ENCODE measurements around the gene YIF1A. TPM values are rescaled to one million over a fixed set of nuclear protein-coding genes. Genes with fewer than 3 reads are reported as not detected.
"Not testable (repeated sequence)": the region's sequence is repeated elsewhere in the genome, so short reads cannot be mapped to it uniquely, and the experiment has no call there.

The YIF1A gene
- total RNA-seq, 1 donor from 2014 or later, result 53.5 TPM

DNA sequence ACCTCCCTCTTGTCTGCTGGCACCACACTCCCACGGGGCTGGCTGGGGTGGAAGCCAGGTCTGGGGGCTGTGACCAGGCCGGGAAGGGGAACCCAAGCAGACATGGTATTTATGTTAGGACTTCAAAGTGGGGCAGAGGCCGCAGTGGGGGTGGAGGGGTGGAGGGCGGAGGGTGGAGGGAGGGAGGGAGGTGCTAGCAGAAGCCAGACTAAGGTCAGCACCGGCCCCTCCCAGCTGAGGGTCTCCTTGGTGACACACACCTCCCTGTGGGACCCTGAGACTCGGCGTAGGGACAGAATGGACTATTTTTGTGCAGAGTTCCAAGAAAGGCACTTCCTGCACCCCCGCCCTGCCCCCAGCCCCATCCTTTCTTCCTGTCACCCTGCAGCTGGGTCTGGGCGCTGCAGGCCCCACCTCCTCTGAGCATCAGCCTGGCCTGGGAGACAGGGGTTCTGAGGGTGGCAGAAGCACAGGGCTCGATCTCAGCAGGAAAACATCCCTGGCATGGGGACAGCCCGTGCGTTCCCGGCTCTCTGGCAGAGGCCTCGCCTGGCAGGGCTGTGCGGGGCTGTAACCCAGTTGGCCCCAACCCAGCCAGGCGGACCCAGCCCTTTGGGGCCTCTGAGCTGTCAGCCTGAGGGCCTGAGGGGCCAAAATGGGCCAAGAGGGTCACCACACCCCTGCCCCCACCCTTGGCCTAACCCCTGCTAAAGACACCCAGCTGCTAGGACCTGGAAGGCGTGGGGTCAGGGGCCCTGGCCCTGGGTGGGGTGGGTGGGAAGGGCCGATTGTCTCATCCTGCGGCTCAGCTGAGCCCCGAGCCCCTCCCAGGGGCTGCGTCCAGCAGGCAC lies 37.5 kb upstream of the YIF1A start:
- DNase-seq, result peak; percentile 33

DNA sequence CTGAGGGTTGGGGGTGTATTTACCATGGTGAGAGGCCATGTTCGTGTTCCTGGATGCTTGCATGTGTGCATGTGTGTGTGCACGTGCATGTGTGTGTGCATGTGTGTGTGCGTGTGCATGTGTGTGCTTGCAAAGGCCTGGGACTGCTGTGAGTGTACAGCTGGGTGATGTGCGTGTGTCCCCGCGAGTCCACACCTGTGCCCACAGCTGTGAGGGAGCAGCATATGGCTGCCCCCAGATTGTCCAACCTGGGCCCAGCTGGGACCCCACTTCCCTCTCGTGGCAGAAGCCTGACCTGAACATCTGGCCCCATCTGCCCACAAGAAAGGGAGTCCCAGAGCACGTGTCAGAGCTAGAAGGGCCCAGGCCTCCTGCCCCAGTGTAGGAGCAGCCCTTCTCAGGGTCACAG lies 36.3 kb upstream of the YIF1A start:
- no peak for DNase-seq

DNA sequence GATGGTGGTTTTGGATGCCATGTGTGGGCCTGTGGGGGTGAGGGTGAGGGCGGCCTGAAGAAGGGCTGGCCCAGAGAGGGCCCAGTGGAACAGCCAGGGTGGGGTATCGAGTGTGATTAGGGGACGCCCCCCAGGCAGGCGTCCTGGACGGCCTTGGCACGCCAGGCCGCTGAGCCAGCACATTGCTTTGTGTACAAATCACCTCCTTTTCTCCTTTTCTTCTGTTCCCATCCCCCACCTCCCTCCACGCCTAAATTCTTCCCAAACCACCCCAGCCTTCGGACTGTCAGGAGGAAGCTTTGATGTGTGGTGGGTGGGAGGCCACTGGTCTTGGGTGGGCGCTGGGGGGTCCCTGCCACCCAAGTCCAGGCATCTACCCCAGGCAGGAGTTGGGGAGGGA lies 35.7 kb upstream of the YIF1A start:
- DNase-seq, result no peak

DNA sequence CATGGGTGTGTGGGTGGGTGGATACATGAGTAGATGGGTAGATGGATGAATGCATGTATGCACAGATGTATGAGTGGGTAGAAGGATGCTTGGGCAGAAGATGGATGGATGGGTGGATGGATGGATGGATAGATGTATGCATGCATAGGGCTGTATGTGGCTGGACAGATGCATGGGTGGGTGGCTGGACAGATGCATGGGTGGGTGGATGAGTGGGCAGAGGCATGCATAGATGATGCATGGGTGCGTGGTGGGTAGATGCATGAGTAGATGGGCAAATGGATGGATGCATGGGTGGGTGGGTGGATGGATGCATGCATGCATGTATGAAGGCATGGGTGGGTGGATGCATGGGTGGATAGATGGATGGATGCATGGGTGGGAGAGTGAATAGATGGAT lies 34.7 kb upstream of the YIF1A start:
- no peak for DNase-seq

DNA sequence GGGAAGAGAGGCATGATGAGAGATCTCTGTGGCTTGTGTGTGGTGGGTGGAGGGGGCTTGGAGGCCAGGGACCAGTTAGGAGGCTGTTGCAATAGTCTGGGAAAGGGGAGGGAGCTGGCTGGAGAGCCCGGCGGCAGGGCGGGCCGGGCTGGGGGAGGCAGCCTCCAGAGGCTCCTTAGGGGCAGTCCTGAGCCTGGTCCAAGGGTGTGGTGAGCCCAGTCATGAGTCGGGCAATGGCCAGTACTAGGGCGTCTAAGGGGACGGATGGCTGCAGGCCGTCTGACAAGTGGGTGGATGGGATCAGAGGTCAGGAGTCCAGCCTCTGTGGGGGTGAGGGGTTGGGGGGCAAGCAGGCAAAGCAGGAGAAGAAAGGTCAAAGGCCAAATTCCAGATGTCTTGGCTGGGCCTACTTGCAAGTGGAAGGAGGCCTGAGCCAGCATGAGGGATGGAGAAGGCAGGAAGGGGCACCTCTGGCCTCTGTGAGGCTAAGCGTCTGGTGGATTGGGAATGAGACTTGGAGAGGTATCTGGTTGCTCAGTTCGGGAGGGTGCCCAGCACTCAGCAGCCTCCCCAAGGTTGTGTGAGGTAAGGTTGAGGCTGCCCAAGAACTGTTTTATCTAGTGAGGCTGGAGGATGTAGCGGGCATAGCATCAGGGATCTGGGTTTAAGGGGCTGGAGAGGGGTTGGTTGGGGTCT lies 33.9 kb upstream of the YIF1A start:
- DNase-seq, result no peak

DNA sequence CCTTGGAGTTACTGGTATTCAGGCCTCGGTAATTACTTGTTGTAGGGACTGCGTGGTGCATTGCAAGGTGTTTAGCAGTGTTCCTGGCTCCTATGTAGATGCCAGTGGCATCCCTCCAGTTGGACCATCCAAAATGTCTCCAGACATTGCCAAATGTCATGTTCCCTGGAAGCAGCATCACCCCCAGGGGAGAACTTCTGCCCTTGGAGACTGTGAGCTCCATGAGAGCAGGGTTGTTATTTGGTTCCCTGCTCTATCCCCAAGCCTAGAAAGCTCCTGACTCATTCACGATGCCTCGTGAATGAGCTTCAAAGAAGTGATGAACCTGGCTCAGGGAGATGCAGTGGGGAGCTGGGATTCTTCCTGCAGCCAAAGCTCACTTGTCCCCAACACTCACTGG lies 32.7 kb upstream of the YIF1A start:
- no peak for DNase-seq

DNA sequence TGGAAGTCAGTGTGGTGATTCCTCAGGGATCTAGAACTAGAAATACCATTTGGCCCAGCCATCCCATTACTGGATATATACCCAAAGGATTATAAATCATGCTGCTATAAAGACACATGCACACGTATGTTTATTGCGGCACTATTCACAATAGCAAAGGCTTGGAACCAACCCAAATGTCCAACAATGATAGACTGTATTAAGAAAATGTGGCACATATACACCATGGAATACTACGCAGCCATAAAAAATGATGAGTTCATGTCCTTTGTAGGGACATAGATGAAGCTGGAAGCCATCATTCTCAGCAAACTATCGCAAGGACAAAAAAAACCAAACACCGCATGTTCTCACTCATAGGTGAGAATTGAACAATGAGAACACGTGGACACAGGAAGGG lies 31.8 kb upstream of the YIF1A start:
- not testable (repeated sequence) for DNase-seq

DNA sequence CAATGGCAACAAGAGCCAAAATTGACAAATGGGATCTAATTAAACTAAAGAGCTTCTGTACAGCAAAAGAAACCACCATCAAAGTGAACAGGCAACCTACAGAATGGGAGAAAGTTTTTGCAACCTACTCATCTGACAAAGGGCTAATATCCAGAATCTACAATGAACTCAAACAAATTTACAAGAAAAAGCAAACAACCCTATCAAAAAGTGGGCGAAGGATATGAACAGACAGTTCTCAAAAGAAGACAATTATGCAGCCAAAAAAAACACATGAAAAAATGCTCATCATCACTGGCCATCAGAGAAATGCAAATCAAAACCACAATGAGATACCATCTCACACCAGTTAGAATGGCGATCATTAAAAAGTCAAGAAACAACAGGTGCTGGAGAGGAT lies 31.3 kb upstream of the YIF1A start:
- DNase-seq, result not testable (repeated sequence)

DNA sequence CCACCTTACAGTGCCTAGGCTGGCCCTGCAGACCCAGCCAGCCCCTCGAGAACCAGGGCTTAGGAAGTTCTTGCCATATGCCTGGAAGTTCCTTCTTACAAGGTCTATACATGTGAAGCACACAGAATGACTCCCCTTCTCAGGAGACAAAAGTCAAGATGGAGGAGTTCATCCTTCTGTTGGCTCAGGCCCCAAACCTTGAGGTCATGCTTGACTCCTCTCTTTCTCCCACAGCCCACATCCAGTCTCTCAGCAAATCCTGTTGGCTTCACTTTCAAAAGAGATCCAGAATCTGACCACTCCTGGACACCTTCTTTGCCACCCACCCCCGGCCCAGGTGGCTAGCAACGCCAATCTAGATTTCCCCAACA lies 29.6 kb upstream of the YIF1A start:
- DNase-seq, result no peak

DNA sequence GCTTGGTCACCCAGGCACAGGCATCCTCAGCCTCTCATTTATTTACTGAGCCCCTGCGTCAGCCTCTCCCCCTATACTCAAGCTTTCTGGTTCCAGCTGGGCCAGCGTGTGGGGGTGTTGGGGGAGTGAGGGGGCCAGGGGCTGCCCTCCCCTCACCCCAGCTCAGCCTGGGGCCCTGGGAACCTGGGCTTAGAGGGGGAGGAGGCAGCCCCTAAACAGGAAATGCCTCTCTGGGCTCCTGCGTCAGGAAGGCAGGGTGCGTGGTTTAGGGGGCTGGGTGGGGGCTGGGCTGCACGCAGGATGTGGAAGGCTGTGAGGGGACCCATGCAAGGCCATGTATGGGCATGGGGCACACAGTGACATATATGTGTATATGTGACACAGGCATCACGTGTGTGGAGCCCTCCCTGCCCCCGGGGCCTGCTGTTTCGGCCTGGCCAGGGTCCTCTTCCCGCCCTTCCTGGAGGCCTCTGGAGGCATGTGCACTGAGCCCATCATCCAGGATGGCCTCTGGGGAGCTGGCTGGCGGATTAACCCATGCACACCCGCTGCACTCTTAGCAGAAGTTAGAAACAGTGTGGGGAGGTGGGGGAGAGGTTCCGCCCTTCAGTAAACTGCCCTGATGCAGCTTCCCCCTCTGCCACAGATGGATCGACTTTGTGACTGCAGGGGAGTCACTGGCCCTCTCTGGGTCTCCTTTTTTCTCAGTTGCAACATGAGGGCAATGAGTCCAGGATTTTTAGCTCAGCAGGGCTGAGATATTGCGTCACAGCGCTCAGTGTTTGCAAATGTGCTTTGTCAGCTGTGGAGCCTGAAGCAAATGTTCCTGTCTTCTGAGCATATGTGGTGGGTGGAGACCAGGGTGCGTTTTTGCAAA lies 29.0 kb upstream of the YIF1A start:
- DNase-seq, result peak; percentile 63

DNA sequence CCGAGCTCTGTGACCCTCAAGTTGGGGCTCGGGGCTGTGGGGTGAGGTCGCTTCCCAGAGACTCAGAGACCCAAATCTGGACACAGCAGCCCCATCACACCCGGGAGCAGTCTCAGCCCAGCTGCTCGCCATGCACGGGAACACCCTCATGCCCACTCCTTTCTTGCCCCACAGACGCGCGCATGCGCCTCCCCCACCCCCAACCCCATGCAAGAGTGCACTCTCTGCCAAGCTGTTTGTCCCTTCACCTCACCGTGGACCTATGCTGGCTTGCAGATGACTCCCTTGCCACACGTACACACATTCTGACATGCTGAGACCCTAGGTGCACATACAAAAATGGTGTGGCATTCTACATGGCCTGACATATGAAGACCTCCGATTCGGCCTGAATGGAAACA lies 28.4 kb upstream of the YIF1A start:
- DNase-seq, result peak; percentile 67

DNA sequence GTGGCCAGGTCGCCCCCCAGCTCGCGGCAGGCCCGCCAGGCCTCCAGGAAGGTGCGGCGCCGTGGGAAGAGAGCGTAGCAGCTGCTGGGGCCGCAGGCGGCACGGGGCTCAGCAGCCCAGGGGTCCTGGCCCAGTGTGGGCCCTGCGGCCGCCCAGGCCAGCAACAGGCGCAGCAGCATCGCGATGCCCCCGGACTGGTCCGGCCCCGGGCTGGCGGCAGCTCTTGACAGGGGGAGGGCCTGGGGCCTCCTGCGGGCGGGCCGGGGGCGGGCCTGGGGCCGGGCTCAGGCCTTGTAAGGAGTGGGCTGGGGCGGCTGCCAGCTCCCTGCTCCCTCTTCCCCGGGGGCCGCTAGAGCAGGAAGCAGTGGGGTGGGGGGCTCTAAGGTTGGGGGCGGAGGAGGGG lies 27.9 kb upstream of the YIF1A start, which contains the start of gene CD248:
Gene CD248 (minus strand): TSS at position 196 of the 403 bp plus-strand sequence. CDS start 17 bp downstream, at position 179.
- peak; percentile 88 for DNase-seq

DNA sequence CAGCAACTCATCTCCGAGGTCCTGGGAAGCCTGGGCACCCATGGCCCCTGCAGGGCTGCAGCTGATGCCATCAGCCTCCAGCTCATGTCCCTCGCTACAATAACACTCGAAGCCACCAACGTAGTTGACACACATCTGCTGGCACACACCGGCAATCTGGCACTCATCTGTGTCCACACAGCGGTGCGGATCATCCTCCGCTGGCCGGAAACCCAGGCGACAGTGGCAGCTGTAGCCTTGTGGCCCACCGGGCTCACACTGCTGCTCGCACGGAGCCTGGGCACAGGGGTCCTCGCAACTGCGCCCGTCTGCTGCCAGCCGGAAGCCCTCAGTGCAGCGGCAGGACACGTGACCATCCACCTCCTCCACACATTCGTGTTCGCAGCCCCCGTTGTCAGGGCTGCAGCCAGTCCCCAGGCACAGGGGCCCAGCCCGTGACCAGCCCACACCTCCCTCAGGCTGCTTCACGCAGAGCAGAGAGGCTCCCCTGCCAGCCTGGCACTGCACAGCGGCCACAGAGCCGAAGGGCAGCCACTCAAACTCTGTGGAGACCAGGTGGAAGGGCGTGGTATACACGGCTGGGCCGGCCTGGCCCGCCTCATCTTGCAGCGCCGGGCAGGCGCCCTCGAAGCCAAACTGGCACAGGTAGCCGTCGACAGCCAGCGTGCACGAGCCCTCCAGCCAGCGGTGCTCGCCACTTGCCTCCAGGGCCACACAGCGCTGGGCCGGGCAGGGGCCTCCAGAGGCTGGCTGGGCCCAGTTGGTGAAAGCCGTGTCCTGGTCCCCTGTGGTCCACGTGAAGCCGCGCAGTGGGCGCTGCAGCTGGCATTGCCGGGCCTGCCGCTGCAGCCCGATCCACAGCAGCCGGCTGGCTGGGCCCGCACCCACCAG lies 27.2 kb upstream of the YIF1A start:
- DNase-seq, result no peak

DNA sequence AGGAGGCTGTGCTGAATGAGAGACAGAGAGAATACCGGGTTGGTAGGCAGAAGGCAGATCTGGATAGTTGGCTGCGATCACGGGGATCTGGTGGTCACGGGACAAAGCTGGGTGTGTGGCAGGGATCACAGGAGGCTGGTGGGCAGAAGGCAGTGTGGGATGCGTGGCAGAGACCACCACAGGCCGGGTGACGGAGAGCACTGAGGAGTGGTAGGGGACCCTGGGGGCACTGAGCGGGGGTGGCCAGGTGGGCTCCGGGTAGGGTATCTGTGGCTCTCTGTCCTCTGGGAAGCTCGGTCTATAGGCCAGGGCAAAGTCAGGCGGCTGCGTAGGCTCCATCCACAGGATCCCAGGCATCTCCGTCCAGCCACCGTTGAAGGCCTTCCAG lies 26.5 kb upstream of the YIF1A start:
- DNase-seq, result no peak

DNA sequence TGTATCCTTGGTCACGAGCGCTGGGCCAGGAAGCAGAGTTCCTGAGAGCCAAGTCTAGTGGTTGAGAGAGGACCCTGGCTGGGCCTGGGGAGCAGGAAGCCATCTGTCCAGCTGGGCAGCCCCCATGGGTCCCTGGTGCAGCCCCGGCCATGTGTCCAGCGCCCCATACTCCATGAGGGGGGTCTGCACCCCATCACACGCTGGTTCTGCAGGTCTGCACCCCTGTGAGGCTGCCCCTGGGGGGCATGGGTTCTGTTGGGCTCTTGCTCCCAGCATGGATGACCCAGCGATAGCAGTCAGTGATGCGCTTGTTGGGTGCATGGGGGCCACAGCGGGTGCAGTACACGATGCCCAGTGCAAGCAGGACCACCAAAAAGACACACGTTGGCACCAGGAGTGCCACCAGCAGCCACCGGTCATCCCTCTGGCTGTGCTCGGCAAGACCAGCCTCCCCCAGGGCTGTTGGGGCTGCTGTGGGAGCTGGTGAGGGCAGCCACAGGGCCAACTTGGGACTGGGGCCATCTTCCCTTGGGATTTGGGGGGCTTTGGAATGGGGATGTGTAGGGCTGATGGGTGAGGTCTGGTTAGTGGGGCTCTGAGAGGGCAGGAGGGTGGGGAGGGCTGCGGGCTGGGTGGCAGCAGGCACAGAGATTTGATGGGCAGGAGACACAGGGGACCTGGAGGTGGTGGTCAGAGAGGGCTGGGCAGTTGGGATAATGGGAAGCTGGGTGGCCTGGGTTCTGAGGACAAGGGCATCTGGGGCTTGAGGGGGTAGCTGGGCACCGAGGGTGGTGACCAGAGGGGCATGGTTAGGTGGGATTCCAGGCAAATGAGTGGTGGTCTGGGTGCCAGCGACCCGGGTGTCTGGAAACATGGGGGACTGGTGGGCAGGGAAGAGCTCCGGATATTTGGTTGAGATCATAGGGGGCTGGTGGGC lies 25.9 kb upstream of the YIF1A start:
- no peak for DNase-seq

DNA sequence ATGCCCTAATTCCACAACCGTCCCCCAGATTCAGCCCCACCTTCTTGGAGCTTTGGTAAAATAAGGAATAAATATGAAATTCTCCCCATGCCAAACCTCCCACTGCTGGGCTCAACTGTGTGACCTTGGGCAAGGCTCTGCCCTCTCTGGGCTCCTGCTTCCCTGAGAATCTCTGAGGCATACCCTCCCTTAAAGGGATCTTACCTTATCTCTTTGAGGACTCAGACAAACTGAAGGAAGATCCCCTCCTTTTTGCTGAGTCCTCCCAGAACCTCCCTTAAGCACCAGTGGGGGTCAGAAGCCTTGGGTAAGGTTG lies 25.2 kb upstream of the YIF1A start:
- no peak for DNase-seq

DNA sequence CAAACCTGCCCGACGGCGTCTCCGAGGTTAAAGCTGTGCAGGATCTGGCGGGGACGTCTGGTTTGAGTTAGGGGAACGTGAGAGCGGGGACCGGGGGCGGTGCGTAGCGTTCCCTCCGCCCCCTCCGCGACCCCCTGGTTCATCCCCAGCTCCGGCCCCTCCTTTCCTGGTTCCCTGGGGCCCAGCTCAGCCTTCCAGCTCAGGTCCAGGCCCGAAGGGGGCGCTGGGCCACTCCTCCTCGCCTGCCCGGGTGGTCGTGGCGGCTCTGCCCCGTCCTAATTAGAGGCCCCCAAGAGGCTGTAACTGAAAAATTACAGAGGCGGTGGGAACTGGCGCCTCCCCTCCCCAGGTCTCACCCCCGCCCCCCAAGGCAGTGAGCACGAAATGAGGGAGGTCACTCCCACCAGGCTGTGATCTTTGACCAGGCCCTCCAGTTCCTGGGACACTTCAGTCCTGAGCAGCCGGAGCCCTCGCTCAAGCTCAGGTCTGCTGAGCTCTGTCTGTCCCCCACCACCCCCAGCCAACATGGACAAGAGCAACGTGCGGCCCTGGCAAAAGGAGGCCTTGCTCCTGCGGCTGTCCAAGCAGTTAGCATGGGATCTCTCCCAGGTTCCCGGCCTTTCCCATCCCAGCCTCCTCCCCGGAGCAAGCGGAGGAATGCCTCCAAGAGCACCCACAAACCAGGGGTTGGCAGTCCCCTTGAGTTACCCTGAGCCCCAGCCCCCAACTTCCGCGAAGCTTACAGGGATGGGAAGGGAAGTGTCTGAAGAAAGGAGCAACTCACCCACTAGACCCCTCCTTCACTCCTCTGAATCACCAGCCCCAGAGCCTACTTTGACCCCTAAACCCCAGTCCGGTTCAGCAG lies 24.6 kb upstream of the YIF1A start:
- peak; percentile 86 for DNase-seq

DNA sequence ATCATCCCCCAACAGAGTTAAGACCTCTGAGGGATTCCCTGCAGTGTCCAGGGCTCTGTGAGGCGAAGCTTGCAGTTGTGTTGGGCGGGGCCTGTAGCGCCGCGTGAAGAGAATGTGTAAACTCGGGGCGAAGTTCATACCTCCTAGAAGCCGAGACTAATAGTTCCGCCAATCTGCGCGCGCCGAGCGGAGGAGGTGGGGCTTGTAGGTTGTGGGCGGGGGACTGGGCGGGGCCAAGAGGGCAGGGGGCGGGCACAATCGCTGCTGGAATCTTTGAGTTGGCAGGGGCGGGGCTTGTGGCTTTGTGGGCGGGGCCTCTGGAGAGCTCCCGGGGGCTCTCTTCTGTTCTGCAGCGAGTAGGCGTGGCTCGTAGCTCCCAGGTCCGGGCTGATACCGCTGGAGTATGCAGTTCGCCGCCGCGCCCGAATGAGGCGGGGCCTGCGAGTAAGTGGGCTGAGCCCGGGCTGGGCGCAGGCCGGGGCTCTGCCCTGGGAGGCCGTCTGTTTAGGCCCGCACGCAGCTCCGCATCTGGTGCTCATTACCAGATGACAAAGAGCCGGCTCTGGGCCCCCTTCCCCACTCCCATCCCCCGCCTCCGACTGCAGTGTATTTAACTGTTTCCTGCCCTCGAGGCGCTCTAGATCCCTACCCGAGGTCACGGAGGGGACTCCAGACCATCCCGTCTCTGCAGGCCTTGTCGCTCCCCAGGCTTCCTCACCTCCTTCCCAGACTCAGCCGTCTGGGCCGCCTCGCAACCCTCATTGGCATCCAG lies 23.8 kb upstream of the YIF1A start:
- DNase-seq, result peak; percentile 98

Measured in tongue (tissue), 2 donors.